Activated CD8-positive, alpha-beta memory T cell treated with anti-CD3 and anti-CD28 coated beads, Interleukin-2, amount 50 U/mL, for 1 hour (primary cell): ENCODE measurements around the gene POFUT1.
A peak's percentile ranks its signal among the peaks of the same experiment; 100 is the strongest.

Source experiments
- DNase-seq: peaks from one replicate; pipeline ENCODE4 v3.0.0-alpha.2; 2020; ENCODE audit errors: extremely low read depth

Gene POFUT1

GRCh38 chr20:32277361-32278198, 69.9 kb downstream of the POFUT1 start, which contains the start of gene KIF3B:
KIF3B (plus strand) TSS chr20:32277651; CDS start chr20:32309778, 32,127 bp downstream.
- peak; percentile 67 for DNase-seq

DNA sequence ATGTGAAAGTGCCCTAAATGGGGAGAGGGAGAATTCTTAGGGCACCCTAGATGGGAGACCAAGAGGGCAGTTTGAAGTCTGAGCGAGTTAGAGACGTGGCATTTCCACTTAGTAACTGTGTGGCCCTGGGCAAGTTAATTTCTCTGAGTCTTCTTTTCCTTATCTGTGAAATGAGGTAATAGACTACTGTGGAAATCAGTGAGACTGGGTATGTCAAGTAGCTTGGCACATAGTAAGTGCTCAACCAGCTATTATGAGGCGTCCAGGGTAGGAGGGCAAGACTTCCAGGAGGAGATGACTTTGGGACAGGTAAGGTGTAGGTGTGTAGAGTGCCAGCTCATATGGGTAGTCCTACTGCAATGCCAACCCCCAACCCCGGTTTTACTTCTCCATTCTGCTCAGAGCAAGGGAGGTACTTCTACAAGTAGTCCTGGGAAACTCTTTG, 70.5 kb downstream of the POFUT1 start:
- no peak for DNase-seq

- no peak for DNase-seq
Observed at GRCh38 chr20:32281711-32282110, 74.0 kb downstream of the POFUT1 start.

- DNase-seq, result no peak
Observed at GRCh38 chr20:32282461-32282860, 74.8 kb downstream of the POFUT1 start.

DNA sequence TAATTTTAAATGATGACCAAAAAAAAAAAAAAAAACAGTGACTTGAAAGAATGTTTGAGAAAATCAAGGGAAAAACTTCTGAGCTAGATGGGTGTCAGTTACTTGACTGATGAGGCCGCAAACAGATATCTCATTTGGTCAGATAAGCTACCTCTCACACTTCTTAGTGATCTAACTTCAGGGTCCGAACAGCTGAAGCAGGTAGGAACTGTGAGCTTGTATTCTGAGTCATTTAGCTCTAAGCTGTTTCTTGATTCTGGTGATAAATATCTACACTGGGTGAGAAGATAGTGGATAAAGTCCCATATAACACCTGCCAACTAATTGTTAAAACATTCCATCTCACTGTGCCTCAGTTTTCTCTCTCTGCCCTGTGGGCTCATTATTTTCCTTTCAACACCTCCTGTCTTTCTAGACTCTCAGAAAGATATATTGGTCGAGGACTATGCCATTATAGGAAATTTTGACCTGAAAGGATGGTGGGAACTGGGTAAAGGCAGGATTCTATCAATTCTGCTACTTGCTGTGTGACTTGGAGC, 77.5 kb downstream of the POFUT1 start:
- no peak for DNase-seq

GRCh38 chr20:32285621-32286371, 78.1 kb downstream of the POFUT1 start:
- no peak for DNase-seq

DNA sequence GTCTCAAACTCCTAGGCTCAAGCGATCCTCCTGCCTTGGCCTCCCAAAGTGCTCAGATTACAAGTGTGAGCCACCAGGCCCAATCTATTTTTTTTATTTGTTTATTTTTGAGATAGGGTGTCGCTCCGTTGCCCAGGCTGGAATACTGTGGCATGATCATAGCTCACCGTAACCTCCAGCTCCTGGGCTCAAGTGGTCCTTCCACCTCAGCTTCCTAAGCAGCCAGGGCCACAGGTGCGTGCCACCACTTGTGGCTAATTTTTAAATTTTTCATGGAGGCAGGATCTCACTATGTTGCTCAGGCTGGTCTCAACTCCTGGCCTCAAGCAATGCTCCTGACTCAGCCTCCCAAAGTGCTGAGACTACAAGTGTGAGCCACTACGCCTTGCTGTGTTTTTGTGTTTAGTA, 79.6 kb downstream of the POFUT1 start:
- DNase-seq, result no peak
